Effector memory CD4-positive, alpha-beta T cell (primary cell): ENCODE data around the gene HMGN4.
A peak's percentile ranks its signal among the peaks of the same experiment; 100 is the strongest.

Source experiments
- DNase-seq, 3 donors: peaks; one replicate each; pipeline ENCODE4 v3.0.0-alpha.2; 2020
- H3K27ac ChIP-seq: 2 replicates; pipeline ENCODE4 v1.7.0; 2013; ENCODE audit warnings: mild to moderate bottlenecking, low read length, moderate library complexity; ENCODE audit not compliant: insufficient read depth, poor library complexity, severe bottlenecking
- H3K27me3 ChIP-seq: replicated peaks from 2 replicates; pipeline ENCODE4 v1.7.0; 2013; ENCODE audit warnings: mild to moderate bottlenecking, low read length; ENCODE audit not compliant: insufficient read depth, control insufficient read depth, poor library complexity, severe bottlenecking
- H3K36me3 ChIP-seq: 2 replicates; pipeline ENCODE4 v1.7.0; 2013; ENCODE audit warnings: mild to moderate bottlenecking, low read length, moderate library complexity; ENCODE audit not compliant: control insufficient read depth, insufficient read depth
- H3K4me1 ChIP-seq: 2 replicates; pipeline ENCODE4 v1.7.0; 2013; ENCODE audit warnings: low read length, mild to moderate bottlenecking; ENCODE audit not compliant: control insufficient read depth, insufficient read depth, poor library complexity, severe bottlenecking
- H3K4me3 ChIP-seq: 2 replicates; pipeline ENCODE4 v1.7.0; 2013; ENCODE audit warnings: low read length, low read depth, mild to moderate bottlenecking; ENCODE audit not compliant: insufficient read depth, poor library complexity, severe bottlenecking
- H3K9me3 ChIP-seq: 2 replicates; pipeline ENCODE4 v1.7.0; 2013; ENCODE audit warnings: mild to moderate bottlenecking, low read length, moderate library complexity; ENCODE audit not compliant: control insufficient read depth

HMGN4 gene

GRCh38 chr6:26594730-26595632 is 56.8 kb downstream of the HMGN4 start:
- peaks cover 4% of the 10 kb centered on the region for H3K27me3 ChIP-seq
- peak overlapping the region; percentile 83 for H3K4me3 ChIP-seq
- no peaks in the 10 kb centered on the region for H3K9me3 ChIP-seq
- no peak overlapping the region for H3K27ac ChIP-seq
- H3K4me1 ChIP-seq = peaks cover 9% of the 10 kb centered on the region
- no peak for DNase-seq
- peaks cover 18% of the 10 kb centered on the region for H3K36me3 ChIP-seq

DNA sequence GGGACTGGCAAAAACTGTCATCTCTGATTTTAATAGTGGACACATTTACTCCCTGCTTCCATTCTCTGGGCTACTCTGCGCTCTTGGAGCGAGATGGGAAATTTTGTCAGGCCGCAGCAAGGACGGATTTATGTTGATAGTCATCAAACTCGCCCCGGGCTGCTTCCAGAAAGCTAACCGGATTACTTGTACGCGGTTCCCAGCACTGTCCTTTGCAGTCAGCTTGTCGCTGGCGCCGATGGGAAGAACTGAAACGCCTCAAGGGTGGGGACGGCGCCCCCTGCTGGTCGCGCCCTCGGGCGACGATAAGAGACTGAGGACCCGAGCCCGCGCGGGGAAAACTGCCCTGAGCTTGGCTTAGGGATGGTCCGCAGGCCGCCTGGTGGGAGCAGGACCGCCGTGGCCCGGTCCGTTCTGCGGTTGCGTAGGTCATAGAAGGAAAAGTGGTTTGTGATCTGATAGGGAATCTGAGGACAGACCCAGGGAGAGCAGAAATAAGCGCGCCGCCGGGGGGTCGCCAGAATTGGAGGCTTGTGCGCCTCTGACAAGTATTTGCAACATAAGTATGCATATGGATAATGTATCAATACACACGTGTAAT is 57.6 kb downstream of the HMGN4 start:
- H3K27ac ChIP-seq = peak overlapping the region; percentile 3
- H3K27me3 ChIP-seq = peaks cover 4% of the 10 kb centered on the region
- H3K4me3 ChIP-seq = peak overlapping the region; percentile 83
- H3K9me3 ChIP-seq = no peaks in the 10 kb centered on the region
- peak; percentile 66 to 79 (median 67) for DNase-seq
- H3K36me3 ChIP-seq = peaks cover 18% of the 10 kb centered on the region
- peaks cover 9% of the 10 kb centered on the region for H3K4me1 ChIP-seq
